ENCODE measurements around the gene ADD1. TPM values are rescaled to one million over a fixed set of nuclear protein-coding genes. Genes with fewer than 3 reads are reported as not detected.
A peak's percentile ranks its signal among the peaks of the same experiment; 100 is the strongest.
"Not testable (repeated sequence)": the region's sequence is repeated elsewhere in the genome, so short reads cannot be mapped to it uniquely, and the experiment has no call there.

ADD1 gene
- total RNA-seq, 1 experiment from 2014 or later, result 136 TPM

GRCh38 chr4:2934077-2934812 is 90.6 kb downstream of the ADD1 start:
- DNase-seq (ENCODE audit: low read depth), result peak; percentile 54

- DNase-seq (ENCODE audit: low read depth), result peak; percentile 84
Measured at GRCh38 chr4:2934813-2935761, 91.4 kb downstream of the ADD1 start.

GRCh38 chr4:2935762-2936743 is 92.4 kb downstream of the ADD1 start:
- peak; percentile 69 for DNase-seq (ENCODE audit: low read depth)

- peak; percentile 83 for DNase-seq (ENCODE audit: low read depth)
Measured at GRCh38 chr4:2936773-2937145, 93.1 kb downstream of the ADD1 start.

GRCh38 chr4:2937146-2937857 is 93.7 kb downstream of the ADD1 start:
- DNase-seq (ENCODE audit: low read depth), result no peak

GRCh38 chr4:2937986-2938385 is 94.3 kb downstream of the ADD1 start:
- DNase-seq (ENCODE audit: low read depth), result no peak

- not testable (repeated sequence) for DNase-seq (ENCODE audit: low read depth)
Measured at GRCh38 chr4:2938411-2938810, 94.8 kb downstream of the ADD1 start.

GRCh38 chr4:2938906-2939305 is 95.3 kb downstream of the ADD1 start:
- no peak for DNase-seq (ENCODE audit: low read depth)

- no peak for DNase-seq (ENCODE audit: low read depth)
Measured at GRCh38 chr4:2939383-2940243, 96.0 kb downstream of the ADD1 start.

- DNase-seq (ENCODE audit: low read depth), result no peak
Measured at GRCh38 chr4:2940267-2941137, 96.9 kb downstream of the ADD1 start.

GRCh38 chr4:2941138-2942036 is 97.7 kb downstream of the ADD1 start:
- no peak for DNase-seq (ENCODE audit: low read depth)

GRCh38 chr4:2942037-2942531 is 98.4 kb downstream of the ADD1 start:
- DNase-seq (ENCODE audit: low read depth), result no peak

- DNase-seq (ENCODE audit: low read depth), result no peak
Measured at GRCh38 chr4:2942532-2943363, 99.1 kb downstream of the ADD1 start.

GRCh38 chr4:2943364-2944090 is 99.9 kb downstream of the ADD1 start:
- DNase-seq (ENCODE audit: low read depth), result no peak

- DNase-seq (ENCODE audit: low read depth), result no peak
Measured at GRCh38 chr4:2944091-2944482, 100.4 kb downstream of the ADD1 start.
